OCI-LY1 (cell line): Measurements from ENCODE around the gene EPX.

ENCODE experiments used
- H2AFZ ChIP-seq: fragments of 200-600 bp; sonication (generic), shearing (Covaris generic); 2 replicates; pipeline ENCODE4 v1.6.0; 2014; ENCODE audit warnings: antibody characterized with exemption, mild to moderate bottlenecking, low read length
- H3F3A ChIP-seq: fragments of 200-600 bp; sonication (generic), shearing (Covaris generic); 2 replicates; pipeline ENCODE4 v1.6.0; 2014; ENCODE audit warnings: mild to moderate bottlenecking, antibody characterized with exemption, low read length, moderate library complexity; ENCODE audit not compliant: insufficient read depth
- H3K27ac ChIP-seq: fragments of 200-600 bp; sonication (generic); 2 replicates; pipeline ENCODE4 v1.5.1; 2014; ENCODE audit warnings: low read length, mixed run types, mild to moderate bottlenecking, low read depth; ENCODE audit not compliant: poor library complexity, severe bottlenecking
- H3K27me3 ChIP-seq: fragments of 200-600 bp; sonication (generic); 2 replicates; pipeline ENCODE4 v1.6.0; 2014; ENCODE audit warnings: antibody characterized with exemption, mild to moderate bottlenecking, low read length, moderate library complexity; ENCODE audit not compliant: insufficient read depth
- H3K36me3 ChIP-seq: fragments of 200-600 bp; sonication (generic); 2 replicates; pipeline ENCODE4 v1.6.1; 2014; ENCODE audit warnings: mild to moderate bottlenecking, antibody characterized with exemption, low read length, moderate library complexity, mixed read lengths; ENCODE audit not compliant: insufficient read depth
- H3K4me1 ChIP-seq: fragments of 200-600 bp; sonication (generic); 2 replicates; pipeline ENCODE4 v1.5.1; 2014; ENCODE audit warnings: mild to moderate bottlenecking, low read length, moderate library complexity; ENCODE audit not compliant: insufficient read depth, severe bottlenecking
- H3K4me2 ChIP-seq: fragments of 200-600 bp; sonication (generic), shearing (Covaris generic); 2 replicates; pipeline ENCODE4 v1.6.1; 2014; ENCODE audit warnings: low read length
- H3K4me3 ChIP-seq: fragments of 200-600 bp; sonication (generic); 2 replicates; pipeline ENCODE4 v1.5.1; 2014; ENCODE audit warnings: low read length, low read depth, mild to moderate bottlenecking, mixed read lengths; ENCODE audit not compliant: poor library complexity, severe bottlenecking
- H3K79me2 ChIP-seq: fragments of 200-600 bp; shearing (Covaris generic); 2 replicates; pipeline ENCODE4 v1.6.1; 2016; ENCODE audit warnings: mixed run types, low read length, mixed read lengths; ENCODE audit not compliant: insufficient read depth
- H3K9ac ChIP-seq: fragments of 200-600 bp; sonication (generic), shearing (Covaris generic); 2 replicates; pipeline ENCODE4 v1.6.1; 2014; ENCODE audit warnings: mild to moderate bottlenecking, low read length, mixed read lengths
- H3K9me2 ChIP-seq: fragments of 200-600 bp; sonication (generic), shearing (Covaris generic); 2 replicates; pipeline ENCODE4 v1.6.1; 2014; ENCODE audit warnings: low read depth, mild to moderate bottlenecking, low read length, mixed read lengths
- H3K9me3 ChIP-seq: fragments of 200-600 bp; shearing (Covaris generic); 2 replicates; pipeline ENCODE4 v1.6.1; 2014; ENCODE audit warnings: low read length, mixed read lengths
- H4K20me1 ChIP-seq: fragments of 200-600 bp; sonication (generic), shearing (Covaris generic); 2 replicates; pipeline ENCODE4 v1.6.0; 2016; ENCODE audit warnings: mild to moderate bottlenecking, low read length; ENCODE audit not compliant: insufficient read depth
- CTCF ChIP-seq: fragments of 200-600 bp; sonication (generic), shearing (Covaris generic); IDR thresholded peaks from 2 replicates; pipeline ENCODE4 v1.5.1; 2017; ENCODE audit warnings: mild to moderate bottlenecking, antibody characterized with exemption, low read length, moderate library complexity, mixed read lengths
- EZH2 ChIP-seq: fragments of 200-600 bp; sonication (generic), shearing (Covaris generic); IDR thresholded peaks from 2 replicates; pipeline ENCODE4 v1.8.0; 2017; ENCODE audit warnings: borderline replicate concordance, mixed run types, mild to moderate bottlenecking, antibody characterized with exemption, low read length, moderate library complexity, mixed read lengths

Gene EPX

GRCh38 chr17:58231641-58232040 is 39.1 kb downstream of the EPX start:
- no peak for TF ChIP-seq CTCF
- no peak for TF ChIP-seq EZH2
- H2AFZ ChIP-seq: no peak overlapping the region
- H3K9me2 ChIP-seq: no peaks in the 10 kb centered on the region
- H4K20me1 ChIP-seq: no peaks in the 10 kb centered on the region
- no peaks in the 10 kb centered on the region for H3F3A ChIP-seq
- H3K36me3 ChIP-seq: no peaks in the 10 kb centered on the region
- 0 out of 2 replicates have a peak, but pooled peaks cover 6% of the 10 kb centered on the region for H3K27me3 ChIP-seq
- no peak overlapping the region for H3K9ac ChIP-seq
- H3K4me1 ChIP-seq: peaks cover 9% of the 10 kb centered on the region
- no peak overlapping the region for H3K4me3 ChIP-seq
- no peaks in the 10 kb centered on the region for H3K79me2 ChIP-seq
- H3K27ac ChIP-seq: no peak overlapping the region
- no peak overlapping the region for H3K4me2 ChIP-seq
- H3K9me3 ChIP-seq: no peaks in the 10 kb centered on the region

DNA sequence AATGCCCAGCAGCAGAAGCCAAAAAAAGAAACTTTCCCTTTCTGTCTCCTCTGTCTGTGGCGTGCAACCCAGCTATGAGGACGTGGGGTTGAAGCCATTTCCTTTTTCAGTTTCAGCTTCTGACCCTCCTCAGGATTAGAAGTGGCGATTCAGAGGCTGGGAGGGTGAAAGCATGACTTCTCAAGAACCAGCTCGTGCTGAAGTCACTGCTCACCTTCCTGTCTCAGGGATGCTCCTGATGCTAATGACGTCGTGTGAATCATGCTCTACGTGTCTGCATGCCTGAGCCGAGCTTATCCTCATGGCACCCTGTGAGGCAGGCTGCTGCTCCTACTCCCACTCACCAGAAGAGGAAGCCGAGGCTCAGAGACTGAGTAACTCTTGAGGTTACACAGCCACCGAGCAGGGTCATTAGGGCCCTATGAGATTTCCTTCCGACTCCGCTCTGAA is 40.2 kb downstream of the EPX start:
- H2AFZ ChIP-seq: no peak overlapping the region
- no peaks in the 10 kb centered on the region for H3K79me2 ChIP-seq
- H3K36me3 ChIP-seq: no peaks in the 10 kb centered on the region
- H3K9me2 ChIP-seq: no peaks in the 10 kb centered on the region
- no peak overlapping the region for H3K27ac ChIP-seq
- peak overlapping the region; percentile 10; the same call in 1 of the 2 replicates for H3K4me2 ChIP-seq
- H3K9ac ChIP-seq: no peak overlapping the region
- no peaks in the 10 kb centered on the region for H4K20me1 ChIP-seq
- TF ChIP-seq CTCF (no peak), EZH2 (no peak)
- H3K4me3 ChIP-seq: no peak overlapping the region
- H3K4me1 ChIP-seq: peaks cover 9% of the 10 kb centered on the region
- H3F3A ChIP-seq: no peaks in the 10 kb centered on the region
- 0 out of 2 replicates have a peak, but pooled peaks cover 6% of the 10 kb centered on the region for H3K27me3 ChIP-seq
- no peaks in the 10 kb centered on the region for H3K9me3 ChIP-seq

DNA sequence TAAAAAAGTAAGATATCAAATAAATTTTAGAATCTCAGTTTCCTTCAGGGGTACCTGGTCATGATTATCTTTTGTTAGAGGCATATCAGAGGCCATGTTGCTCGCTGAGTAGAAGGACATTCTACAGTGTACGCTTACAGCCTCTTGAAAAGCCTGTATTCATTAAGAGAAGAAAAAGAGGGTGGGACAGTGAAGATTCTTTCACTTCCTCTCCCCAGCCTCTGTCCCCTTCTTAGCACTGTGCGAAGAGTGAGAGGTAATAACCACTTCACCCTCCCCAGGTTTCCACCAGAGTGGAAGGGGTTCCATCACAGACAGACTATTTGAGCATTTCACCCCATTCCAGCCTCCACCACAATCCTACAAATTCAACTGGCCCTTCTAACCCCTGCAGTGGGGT is 41.0 kb downstream of the EPX start:
- peaks cover 9% of the 10 kb centered on the region for H3K4me1 ChIP-seq
- H3K4me2 ChIP-seq: no peak overlapping the region
- H3K79me2 ChIP-seq: no peaks in the 10 kb centered on the region
- 0 out of 2 replicates have a peak, but pooled peaks cover 9% of the 10 kb centered on the region for H3K27me3 ChIP-seq
- H3K9ac ChIP-seq: no peak overlapping the region
- H2AFZ ChIP-seq: no peak overlapping the region
- no peaks in the 10 kb centered on the region for H3F3A ChIP-seq
- no peak overlapping the region for H3K4me3 ChIP-seq
- H3K36me3 ChIP-seq: no peaks in the 10 kb centered on the region
- H3K27ac ChIP-seq: no peak overlapping the region
- H3K9me3 ChIP-seq: no peaks in the 10 kb centered on the region
- no peaks in the 10 kb centered on the region for H3K9me2 ChIP-seq
- TF ChIP-seq CTCF (no peak), EZH2 (no peak)
- no peaks in the 10 kb centered on the region for H4K20me1 ChIP-seq
